ENCODE data around the gene SIM1. TPM values are rescaled to one million over a fixed set of nuclear protein-coding genes. Genes with fewer than 3 reads are reported as not detected.

Gene SIM1
- total RNA-seq, 2 donors from 2014 or later, result not detected

GRCh38 chr6:100350139-100350538 is 114.6 kb downstream of the SIM1 start:
- H3K4me1 ChIP-seq, result no peaks in the 10 kb centered on the region
- no peak overlapping the region for H3K4me3 ChIP-seq
- no peak for TF ChIP-seq CTCF (IDR thresholded peaks at IDR 0.05)
- no peak for DNase-seq (ENCODE audit: low spot score)
- no peaks in the 10 kb centered on the region for H3K36me3 ChIP-seq
- H3K9me3 ChIP-seq, result no peaks in the 10 kb centered on the region
- H3K27me3 ChIP-seq, result no peaks in the 10 kb centered on the region
- no peak overlapping the region for H3K27ac ChIP-seq

- Histone ChIP-seq H3K27me3 (no peaks in the 10 kb centered on the region), H3K27ac (no peak overlapping the region), H3K36me3 (no peaks in the 10 kb centered on the region), H3K4me1 (no peaks in the 10 kb centered on the region), H3K9me3 (no peaks in the 10 kb centered on the region), H3K4me3 (no peak overlapping the region)
- no peak for DNase-seq (ENCODE audit: low spot score)
- no peak for TF ChIP-seq CTCF (IDR thresholded peaks at IDR 0.05)
Observed at GRCh38 chr6:100349366-100349765, 115.4 kb downstream of the SIM1 start.

GRCh38 chr6:100347901-100348550 is 116.7 kb downstream of the SIM1 start:
- no peaks in the 10 kb centered on the region for H3K4me1 ChIP-seq
- no peak overlapping the region for H3K27ac ChIP-seq
- H3K27me3 ChIP-seq, result no peaks in the 10 kb centered on the region
- H3K4me3 ChIP-seq, result no peak overlapping the region
- DNase-seq (ENCODE audit: low spot score), result no peak
- TF ChIP-seq CTCF (IDR thresholded peaks at IDR 0.05), result no peak
- no peaks in the 10 kb centered on the region for H3K9me3 ChIP-seq
- no peaks in the 10 kb centered on the region for H3K36me3 ChIP-seq

- H3K4me1 ChIP-seq, result no peaks in the 10 kb centered on the region
- no peak for DNase-seq (ENCODE audit: low spot score)
- TF ChIP-seq CTCF (IDR thresholded peaks at IDR 0.05), result no peak
- H3K27ac ChIP-seq, result no peak overlapping the region
- no peaks in the 10 kb centered on the region for H3K9me3 ChIP-seq
- H3K27me3 ChIP-seq, result no peaks in the 10 kb centered on the region
- H3K36me3 ChIP-seq, result no peaks in the 10 kb centered on the region
- no peak overlapping the region for H3K4me3 ChIP-seq
Observed at GRCh38 chr6:100346828-100347227, 117.9 kb downstream of the SIM1 start.

GRCh38 chr6:100346203-100346602 is 118.5 kb downstream of the SIM1 start:
- no peak for TF ChIP-seq CTCF (IDR thresholded peaks at IDR 0.05)
- Histone ChIP-seq H3K36me3 (no peaks in the 10 kb centered on the region), H3K9me3 (no peaks in the 10 kb centered on the region), H3K27ac (no peak overlapping the region), H3K4me3 (no peak overlapping the region), H3K4me1 (no peaks in the 10 kb centered on the region), H3K27me3 (no peaks in the 10 kb centered on the region)
- DNase-seq (ENCODE audit: low spot score), result no peak

GRCh38 chr6:100344761-100345160 is 120.0 kb downstream of the SIM1 start:
- TF ChIP-seq CTCF (IDR thresholded peaks at IDR 0.05), result no peak
- Histone ChIP-seq H3K4me3 (no peak overlapping the region), H3K4me1 (no peaks in the 10 kb centered on the region), H3K36me3 (no peaks in the 10 kb centered on the region), H3K9me3 (no peaks in the 10 kb centered on the region), H3K27ac (no peak overlapping the region), H3K27me3 (no peaks in the 10 kb centered on the region)
- DNase-seq (ENCODE audit: low spot score), result no peak
